Muscle layer of colon (tissue), 2 donors: ENCODE measurements around the gene MBD5.

Experiments
- H3K27ac ChIP-seq: one replicate; pipeline ENCODE4 v1.7.0; 2013; ENCODE audit warnings: low read depth, mild to moderate bottlenecking, low read length, moderate library complexity
- H3K27me3 ChIP-seq, 2 donors: one replicate each; pipeline ENCODE4 v1.7.0; 2013; ENCODE audit warnings: low read length in 2 of 2, mild to moderate bottlenecking in 2 of 2; ENCODE audit not compliant: insufficient read depth in 2 of 2, control insufficient read depth in 1 of 2
- H3K36me3 ChIP-seq: one replicate; pipeline ENCODE4 v1.7.0; 2013; ENCODE audit warnings: mild to moderate bottlenecking, low read length; ENCODE audit not compliant: insufficient read depth
- H3K4me1 ChIP-seq: one replicate; pipeline ENCODE4 v1.7.0; 2013; ENCODE audit warnings: mild to moderate bottlenecking, low read length; ENCODE audit not compliant: insufficient read depth
- H3K4me3 ChIP-seq, 2 donors: one replicate each; pipeline ENCODE4 v1.7.0; 2013; ENCODE audit warnings: low read length in 2 of 2, low read depth in 1 of 2, mild to moderate bottlenecking in 1 of 2, moderate library complexity in 1 of 2
- H3K9ac ChIP-seq: one replicate; pipeline ENCODE4 v1.7.0; 2013; ENCODE audit warnings: low read length
- H3K9me3 ChIP-seq: one replicate; pipeline ENCODE4 v1.7.0; 2013; ENCODE audit warnings: mild to moderate bottlenecking, low read length
- donor health status: abdominal sarcoma.
- donor health status: Adenocarcinoma of cecum.

Gene MBD5

DNA sequence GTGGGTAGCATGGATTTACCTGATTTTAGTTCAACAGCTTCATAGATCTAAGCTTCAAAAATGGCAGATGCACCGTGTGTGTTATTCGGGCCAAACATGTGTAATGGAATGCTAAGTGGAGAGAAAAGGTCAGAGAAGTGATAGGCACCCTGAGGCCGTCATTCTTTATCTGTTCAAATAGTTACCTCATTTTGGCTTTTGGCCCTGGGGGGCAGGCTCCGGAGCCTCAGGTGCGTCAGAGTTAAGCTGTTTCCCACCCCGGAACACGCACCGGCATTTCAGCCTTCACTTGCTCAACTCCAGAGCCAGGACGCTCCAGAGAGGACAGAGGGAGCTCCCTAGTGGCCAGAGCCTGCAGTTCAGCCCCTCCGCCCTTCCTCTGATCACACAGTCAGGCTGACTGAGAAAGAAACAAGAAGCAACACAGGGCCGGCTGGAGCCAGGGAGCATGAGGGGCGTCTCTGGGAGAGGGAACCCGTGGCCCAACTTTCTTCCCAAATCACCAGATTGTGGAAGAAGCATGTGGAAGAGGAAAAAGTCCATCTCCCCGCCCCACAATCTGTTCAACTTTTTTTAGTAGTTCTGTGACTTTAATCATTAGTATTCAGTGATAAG, 488.5 kb downstream of the MBD5 start:
- Histone ChIP-seq H3K9ac (no peak overlapping the region), H3K36me3 (no peaks in the 10 kb centered on the region), H3K4me3 (peak overlapping the region in 1 of 2 donors; percentile 37), H3K27me3 (no peaks in the 10 kb centered on the region), H3K9me3 (no peaks in the 10 kb centered on the region), H3K27ac (no peak overlapping the region), H3K4me1 (peaks cover 4% of the 10 kb centered on the region)

DNA sequence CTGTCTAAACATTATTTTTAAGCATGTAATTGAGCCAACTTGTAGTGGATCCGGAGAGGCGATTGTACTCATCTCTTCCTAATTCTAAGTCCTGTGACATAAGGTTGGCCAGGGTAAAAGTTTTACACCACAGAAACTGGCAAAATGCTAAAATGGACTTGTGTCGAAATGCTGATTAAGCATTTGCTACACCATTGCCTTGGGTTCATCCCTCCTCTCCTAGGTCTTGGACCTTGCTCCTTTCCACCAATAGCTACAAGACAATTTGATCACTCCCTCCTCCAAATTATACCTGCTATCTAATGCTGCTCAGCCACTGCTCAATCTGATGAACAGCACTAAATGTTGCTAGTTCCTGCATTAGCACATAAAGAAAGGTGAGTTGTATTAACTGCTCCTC, 491.0 kb downstream of the MBD5 start:
- H3K4me3 ChIP-seq = no peak overlapping the region
- H3K27ac ChIP-seq = no peak overlapping the region
- no peaks in the 10 kb centered on the region for H3K9me3 ChIP-seq
- H3K36me3 ChIP-seq = peaks cover 7% of the 10 kb centered on the region
- no peak overlapping the region for H3K9ac ChIP-seq
- no peaks in the 10 kb centered on the region for H3K27me3 ChIP-seq
- H3K4me1 ChIP-seq = peaks cover 4% of the 10 kb centered on the region

DNA sequence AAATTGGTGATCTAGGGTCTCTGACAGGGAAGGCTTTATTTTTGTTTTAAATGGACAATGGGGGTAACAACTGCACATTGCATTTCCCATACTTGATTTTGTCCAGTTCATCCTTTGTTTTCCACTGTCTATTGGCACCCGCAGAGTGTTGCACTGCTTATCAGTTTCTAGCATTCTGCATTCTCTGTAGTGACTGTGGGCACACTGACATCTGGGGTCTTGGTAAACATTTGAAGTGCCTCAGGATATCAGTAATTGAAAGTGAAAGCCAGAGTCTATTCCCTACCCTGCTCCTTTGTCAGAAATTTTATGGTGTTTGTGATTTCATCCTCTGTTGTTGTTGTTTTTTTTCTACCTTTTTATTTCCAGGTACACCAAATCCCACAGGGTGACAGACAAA, 491.6 kb downstream of the MBD5 start:
- Histone ChIP-seq H3K9ac (no peak overlapping the region), H3K4me3 (no peak overlapping the region), H3K27me3 (no peaks in the 10 kb centered on the region), H3K9me3 (no peaks in the 10 kb centered on the region), H3K4me1 (peaks cover 4% of the 10 kb centered on the region), H3K36me3 (peaks cover 7% of the 10 kb centered on the region), H3K27ac (no peak overlapping the region)

DNA sequence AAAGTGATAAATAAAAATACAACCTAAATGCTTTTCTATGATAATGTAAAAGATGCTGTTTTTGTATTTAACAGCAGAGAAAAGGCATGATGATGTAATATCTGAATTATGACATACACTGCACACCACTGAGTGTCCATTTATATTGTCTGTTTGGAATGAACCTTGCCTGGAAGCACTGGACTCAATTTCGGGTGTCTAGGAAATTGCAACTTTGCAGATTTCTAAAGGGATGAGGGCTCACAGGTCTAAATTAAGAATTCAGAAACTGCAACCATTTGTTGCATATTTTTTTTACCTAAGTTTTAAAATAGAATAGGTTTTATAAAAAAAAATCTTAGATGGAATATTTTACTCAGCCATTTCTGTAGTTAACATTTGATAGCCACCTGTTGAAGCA, 492.5 kb downstream of the MBD5 start:
- Histone ChIP-seq H3K9ac (no peak overlapping the region), H3K27ac (no peak overlapping the region), H3K9me3 (no peaks in the 10 kb centered on the region), H3K4me1 (peaks cover 4% of the 10 kb centered on the region), H3K27me3 (no peaks in the 10 kb centered on the region), H3K4me3 (no peak overlapping the region), H3K36me3 (peaks cover 12% of the 10 kb centered on the region)

DNA sequence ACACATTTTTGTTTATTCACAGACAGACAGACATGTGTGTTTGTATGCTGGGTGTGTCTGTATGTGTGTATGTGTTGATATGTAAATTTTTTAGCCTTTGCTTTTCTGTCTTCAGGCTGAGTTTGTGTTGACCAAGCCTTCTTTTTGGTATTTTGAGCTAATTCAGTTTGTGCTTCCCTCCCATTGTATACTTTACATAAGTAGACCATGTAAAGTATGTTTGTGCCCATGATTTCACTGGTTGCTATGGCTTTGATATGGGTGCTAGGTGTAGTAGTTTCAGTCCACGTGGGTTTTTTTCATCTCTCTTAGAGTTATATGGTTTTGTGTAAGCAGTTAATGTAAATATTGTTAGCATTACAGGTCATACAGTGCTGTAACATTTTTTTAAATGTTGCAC, 494.2 kb downstream of the MBD5 start:
- peaks cover 4% of the 10 kb centered on the region for H3K4me1 ChIP-seq

DNA sequence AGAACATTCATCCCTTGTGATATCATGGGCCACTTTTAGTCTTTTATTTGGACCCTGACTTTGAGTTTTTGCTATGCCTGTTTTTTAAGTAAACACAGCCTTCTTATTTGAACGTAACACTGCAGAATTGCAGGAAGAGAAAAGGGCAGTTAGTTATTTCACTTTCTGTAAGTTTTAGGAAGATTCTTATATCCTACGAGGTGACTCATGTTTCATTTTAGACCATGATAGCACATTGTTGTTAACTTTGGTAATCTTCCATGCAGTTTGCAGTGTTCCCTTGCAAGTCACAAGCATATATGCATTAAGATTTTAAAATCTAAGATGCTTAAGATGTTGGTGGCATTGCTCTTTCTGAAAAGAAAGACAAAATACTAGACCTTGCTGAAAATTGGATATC, 495.1 kb downstream of the MBD5 start:
- H3K9me3 ChIP-seq = no peaks in the 10 kb centered on the region
- H3K9ac ChIP-seq = no peak overlapping the region
- H3K4me1 ChIP-seq = peaks cover 4% of the 10 kb centered on the region
- H3K27ac ChIP-seq = no peak overlapping the region
- H3K4me3 ChIP-seq = no peak overlapping the region
- H3K27me3 ChIP-seq = no peaks in the 10 kb centered on the region
- peaks cover 12% of the 10 kb centered on the region for H3K36me3 ChIP-seq

More for the DNA sequence above, 494.2 kb downstream of the MBD5 start:
- no peak overlapping the region for H3K27ac ChIP-seq
- H3K9ac ChIP-seq = no peak overlapping the region
- H3K36me3 ChIP-seq = peaks cover 12% of the 10 kb centered on the region
- H3K4me3 ChIP-seq = no peak overlapping the region
- H3K27me3 ChIP-seq = no peaks in the 10 kb centered on the region
- no peaks in the 10 kb centered on the region for H3K9me3 ChIP-seq

DNA sequence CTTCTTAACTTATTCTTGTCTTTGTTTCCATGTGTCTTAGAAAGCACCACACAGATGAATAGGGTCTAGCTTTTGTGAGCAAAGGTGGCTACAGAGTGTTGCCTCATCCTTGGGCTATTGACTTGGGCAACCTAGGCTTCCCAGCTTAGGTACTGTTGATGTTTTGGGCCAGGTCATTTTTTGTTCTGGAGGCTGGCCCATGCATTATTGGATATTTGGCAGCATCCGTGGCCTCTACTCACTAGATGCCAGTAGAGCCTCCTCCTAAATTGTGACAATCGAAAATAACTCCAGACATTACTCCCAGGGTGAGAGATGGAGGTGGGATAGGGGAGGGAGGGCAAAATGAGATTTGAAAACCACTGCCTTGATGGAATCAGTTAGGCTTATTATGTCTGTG, 496.4 kb downstream of the MBD5 start:
- Histone ChIP-seq H3K4me1 (no peaks in the 10 kb centered on the region), H3K9ac (no peak overlapping the region), H3K9me3 (no peaks in the 10 kb centered on the region), H3K4me3 (no peak overlapping the region), H3K27ac (no peak overlapping the region), H3K36me3 (peaks cover 12% of the 10 kb centered on the region), H3K27me3 (no peaks in the 10 kb centered on the region)

DNA sequence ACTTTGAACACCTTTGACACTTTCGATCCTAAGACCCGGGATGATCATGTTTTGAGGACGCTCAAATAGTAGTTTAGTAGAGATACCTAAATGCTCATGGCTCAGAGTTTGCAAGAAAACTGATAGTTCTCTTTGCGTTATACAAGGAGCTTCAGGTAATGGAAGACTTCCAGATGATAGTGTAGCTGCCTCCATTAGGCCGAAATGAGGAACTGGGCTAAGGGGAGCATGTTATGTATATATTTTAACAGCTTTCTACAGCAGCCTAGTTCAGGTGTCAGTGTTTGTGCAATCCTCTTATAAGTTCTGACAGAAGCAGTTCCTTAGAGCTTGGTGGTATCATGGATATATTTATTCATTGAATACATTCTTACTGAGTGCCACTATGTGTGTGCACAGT, 496.9 kb downstream of the MBD5 start:
- Histone ChIP-seq H3K27me3 (no peaks in the 10 kb centered on the region), H3K27ac (no peak overlapping the region), H3K9ac (no peak overlapping the region), H3K9me3 (no peaks in the 10 kb centered on the region), H3K4me3 (no peak overlapping the region), H3K4me1 (no peaks in the 10 kb centered on the region), H3K36me3 (peaks cover 12% of the 10 kb centered on the region)

DNA sequence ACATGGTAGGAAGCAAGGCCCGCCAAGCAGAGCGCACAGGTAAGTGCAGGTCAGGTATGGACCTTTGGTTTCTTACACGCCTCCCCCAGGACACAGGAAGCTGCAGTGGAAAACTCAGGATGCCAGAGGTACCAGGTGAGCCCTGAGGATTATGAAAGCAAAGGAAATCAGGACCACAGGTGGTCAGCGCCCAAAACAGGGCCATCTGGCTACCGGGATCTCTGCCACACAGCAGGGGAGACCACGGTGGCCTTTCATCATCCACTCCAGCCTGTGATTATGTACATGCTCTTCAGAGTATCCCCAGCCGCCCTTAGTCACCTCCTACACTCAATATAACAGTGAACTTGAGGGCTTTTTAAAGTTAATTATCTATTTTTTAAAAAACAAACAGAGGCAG, 498.1 kb downstream of the MBD5 start:
- Histone ChIP-seq H3K27ac (no peak overlapping the region), H3K4me1 (no peaks in the 10 kb centered on the region), H3K9me3 (no peaks in the 10 kb centered on the region), H3K9ac (no peak overlapping the region), H3K36me3 (peaks cover 12% of the 10 kb centered on the region), H3K27me3 (no peaks in the 10 kb centered on the region), H3K4me3 (no peak overlapping the region)

DNA sequence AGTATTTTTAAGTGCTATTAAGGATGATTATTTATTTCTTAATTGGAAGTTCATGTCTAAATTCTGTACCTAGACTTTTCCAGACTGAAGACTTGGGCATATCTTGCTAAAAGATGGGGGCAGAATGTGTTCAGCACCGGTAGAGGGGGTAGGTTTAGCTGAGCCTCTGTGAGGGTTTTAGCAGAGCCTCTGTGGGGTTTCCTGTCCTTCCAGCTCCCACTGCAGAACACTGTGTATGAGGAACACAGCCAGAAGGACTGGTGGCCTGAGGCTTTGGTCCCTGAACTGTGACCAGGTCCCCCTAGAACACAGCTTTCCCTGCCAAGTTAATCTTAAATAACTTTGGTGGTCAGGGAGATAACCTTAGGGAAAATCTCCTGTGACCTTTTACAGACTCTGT, 500.3 kb downstream of the MBD5 start:
- Histone ChIP-seq H3K9ac (no peak overlapping the region), H3K27me3 (no peaks in the 10 kb centered on the region), H3K4me1 (no peaks in the 10 kb centered on the region), H3K27ac (no peak overlapping the region), H3K9me3 (no peaks in the 10 kb centered on the region), H3K4me3 (no peak overlapping the region), H3K36me3 (peaks cover 5% of the 10 kb centered on the region)

DNA sequence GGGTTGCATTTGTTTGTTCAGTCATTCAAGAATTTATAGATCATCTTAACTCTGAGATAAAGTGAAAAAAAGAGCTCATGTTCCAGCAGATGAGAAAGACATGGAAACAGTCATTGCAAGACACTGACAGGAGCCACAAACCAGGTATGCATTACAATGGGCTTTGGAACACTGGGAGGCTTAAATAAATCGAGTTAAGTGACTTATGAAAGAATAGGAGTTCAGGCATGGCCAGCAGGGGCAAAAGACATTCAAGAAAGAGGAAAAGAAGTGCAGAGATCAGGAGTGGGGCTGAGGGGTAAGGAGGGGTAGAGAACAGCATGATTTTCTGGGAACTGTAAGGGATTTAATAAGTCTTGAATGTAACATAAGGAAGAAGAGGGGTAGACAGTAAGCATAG, 502.4 kb downstream of the MBD5 start:
- no peak overlapping the region for H3K27ac ChIP-seq
- no peaks in the 10 kb centered on the region for H3K9me3 ChIP-seq
- no peaks in the 10 kb centered on the region for H3K36me3 ChIP-seq
- no peaks in the 10 kb centered on the region for H3K27me3 ChIP-seq
- no peak overlapping the region for H3K9ac ChIP-seq
- no peak overlapping the region for H3K4me3 ChIP-seq
- H3K4me1 ChIP-seq = no peaks in the 10 kb centered on the region

DNA sequence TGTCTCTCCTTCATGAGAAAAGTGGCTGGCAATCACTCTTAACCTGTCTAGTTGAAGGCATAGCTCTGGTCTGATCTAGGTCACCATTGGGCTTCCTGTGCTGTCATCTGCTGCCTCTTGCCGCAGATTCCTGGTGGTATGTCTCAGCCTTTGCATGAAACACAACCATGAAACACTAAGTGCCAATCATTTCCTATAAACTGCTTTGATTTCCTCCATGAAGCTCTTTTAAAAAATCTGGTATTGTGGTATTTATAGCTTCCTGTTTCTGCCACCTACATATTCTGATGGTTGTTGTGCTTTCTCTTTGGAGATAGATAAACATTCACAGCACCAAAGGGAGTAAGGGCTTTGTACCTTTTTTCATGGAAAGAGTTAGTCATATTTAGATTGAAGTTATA, 503.6 kb downstream of the MBD5 start:
- no peak overlapping the region for H3K9ac ChIP-seq
- no peaks in the 10 kb centered on the region for H3K27me3 ChIP-seq
- no peaks in the 10 kb centered on the region for H3K36me3 ChIP-seq
- H3K4me3 ChIP-seq = no peak overlapping the region
- no peaks in the 10 kb centered on the region for H3K9me3 ChIP-seq
- no peaks in the 10 kb centered on the region for H3K4me1 ChIP-seq
- no peak overlapping the region for H3K27ac ChIP-seq
